AG09319 (cell line): ENCODE measurements around the gene BRIP1.

Experiments
- DNase-seq: peaks from one replicate; pipeline ENCODE4 v3.0.0-alpha.2; 2010; ENCODE audit warnings: low read depth; ENCODE audit errors: extremely low read depth
- TF ChIP-seq, protein P1 (sequence below): IDR thresholded peaks from 2 replicates; pipeline ENCODE4 v1.5.1; 2011; ENCODE audit warnings: low read depth, mild to moderate bottlenecking, inconsistent platforms, low read length, moderate library complexity

Gene BRIP1

DNA sequence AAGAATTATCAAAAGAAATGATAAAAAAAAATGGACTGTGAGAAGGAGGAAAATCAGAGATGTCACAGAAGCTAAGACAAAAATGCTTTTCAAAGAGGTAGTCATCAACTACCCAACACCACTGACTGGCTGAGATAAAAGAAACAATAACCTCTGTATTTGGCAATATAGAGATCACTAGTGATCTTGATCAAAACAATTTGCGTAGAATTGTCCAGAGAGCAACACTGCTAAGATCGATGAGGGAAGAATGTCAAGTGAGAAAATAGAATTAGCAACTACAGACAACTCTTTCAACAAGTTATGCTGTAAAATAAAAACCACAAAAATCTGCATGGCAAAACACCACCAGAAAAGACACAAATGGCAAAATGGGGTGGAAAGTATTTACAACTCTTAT lies 66.0 kb downstream of the BRIP1 start:
- TF ChIP-seq, protein P1, sequence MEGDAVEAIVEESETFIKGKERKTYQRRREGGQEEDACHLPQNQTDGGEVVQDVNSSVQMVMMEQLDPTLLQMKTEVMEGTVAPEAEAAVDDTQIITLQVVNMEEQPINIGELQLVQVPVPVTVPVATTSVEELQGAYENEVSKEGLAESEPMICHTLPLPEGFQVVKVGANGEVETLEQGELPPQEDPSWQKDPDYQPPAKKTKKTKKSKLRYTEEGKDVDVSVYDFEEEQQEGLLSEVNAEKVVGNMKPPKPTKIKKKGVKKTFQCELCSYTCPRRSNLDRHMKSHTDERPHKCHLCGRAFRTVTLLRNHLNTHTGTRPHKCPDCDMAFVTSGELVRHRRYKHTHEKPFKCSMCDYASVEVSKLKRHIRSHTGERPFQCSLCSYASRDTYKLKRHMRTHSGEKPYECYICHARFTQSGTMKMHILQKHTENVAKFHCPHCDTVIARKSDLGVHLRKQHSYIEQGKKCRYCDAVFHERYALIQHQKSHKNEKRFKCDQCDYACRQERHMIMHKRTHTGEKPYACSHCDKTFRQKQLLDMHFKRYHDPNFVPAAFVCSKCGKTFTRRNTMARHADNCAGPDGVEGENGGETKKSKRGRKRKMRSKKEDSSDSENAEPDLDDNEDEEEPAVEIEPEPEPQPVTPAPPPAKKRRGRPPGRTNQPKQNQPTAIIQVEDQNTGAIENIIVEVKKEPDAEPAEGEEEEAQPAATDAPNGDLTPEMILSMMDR = no peak
- DNase-seq = no peak

DNA sequence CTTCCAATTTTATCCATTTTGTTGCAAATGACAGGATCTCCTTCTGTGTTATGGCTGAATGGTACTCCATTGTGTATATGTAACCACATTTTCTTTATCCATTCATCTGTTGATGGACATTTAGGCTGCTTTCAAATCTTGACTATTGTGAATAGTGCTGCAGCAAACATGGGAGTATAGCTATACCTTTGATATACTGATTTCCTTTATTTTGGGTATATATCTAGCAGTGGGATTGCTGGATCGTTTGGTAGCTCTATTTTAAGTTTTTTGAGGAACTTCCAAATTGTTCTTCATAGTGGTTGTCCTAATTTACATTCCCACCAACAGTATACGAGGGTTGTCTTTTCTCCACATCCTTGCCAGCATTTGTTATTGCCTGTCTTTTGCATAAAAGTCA lies 67.8 kb downstream of the BRIP1 start:
- TF ChIP-seq, protein P1 = no peak
- DNase-seq = no peak

DNA sequence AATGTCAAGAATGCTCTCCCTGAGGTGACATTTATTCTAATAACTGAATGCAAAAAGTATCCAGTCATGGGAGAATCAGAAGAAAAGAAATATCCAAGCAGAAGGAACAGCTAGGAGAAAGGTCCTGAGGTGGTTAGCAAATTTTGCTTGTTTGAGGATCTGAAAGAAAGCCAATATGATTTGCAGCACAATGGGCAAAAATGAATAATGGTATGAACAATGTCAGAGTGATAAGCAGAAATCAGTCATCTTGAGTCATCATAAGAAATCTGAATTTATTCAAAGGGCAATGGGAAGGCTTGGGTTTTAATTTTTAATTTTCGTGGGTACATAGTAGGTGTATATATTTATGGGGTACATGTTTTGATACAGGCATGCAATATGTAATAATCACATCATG lies 68.5 kb downstream of the BRIP1 start:
- no peak for DNase-seq
- TF ChIP-seq, protein P1 = no peak

DNA sequence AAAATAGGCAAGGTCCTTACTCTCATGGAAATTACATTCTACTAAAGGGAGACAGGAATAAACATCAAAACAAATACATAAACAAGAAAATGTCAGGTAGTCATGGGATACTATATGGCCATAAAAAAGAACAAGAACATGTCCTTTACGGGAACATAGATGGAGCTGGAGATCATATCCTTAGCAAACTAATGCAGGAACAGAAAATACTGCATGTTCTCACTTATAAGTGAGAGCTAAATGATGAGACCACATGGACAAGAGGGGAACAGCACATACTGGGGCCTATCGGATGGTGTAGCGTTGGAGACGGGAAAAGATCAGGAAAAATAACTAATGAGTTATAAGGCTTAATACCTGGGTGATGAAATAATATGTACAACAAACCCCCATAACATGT lies 69.1 kb downstream of the BRIP1 start:
- TF ChIP-seq, protein P1 = no peak
- DNase-seq = no peak

DNA sequence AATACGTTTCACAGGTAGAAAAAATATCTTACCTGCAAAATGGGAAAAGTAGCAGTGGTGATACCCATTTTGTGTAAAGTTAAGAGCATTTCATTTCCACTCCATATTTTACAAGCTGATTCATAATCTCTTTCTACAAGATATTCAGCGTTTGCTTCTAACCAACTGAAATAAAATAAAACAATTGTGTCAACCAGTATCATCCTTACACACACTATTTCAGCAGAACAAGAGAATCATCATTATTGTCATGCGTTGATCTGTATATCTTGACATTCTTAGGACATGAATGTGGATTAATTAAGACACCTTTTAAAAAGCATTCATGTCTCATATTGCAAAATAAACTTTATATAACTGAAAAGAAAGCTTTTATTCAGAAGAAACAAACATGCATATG lies 69.8 kb downstream of the BRIP1 start:
- TF ChIP-seq, protein P1 = no peak
- no peak for DNase-seq

DNA sequence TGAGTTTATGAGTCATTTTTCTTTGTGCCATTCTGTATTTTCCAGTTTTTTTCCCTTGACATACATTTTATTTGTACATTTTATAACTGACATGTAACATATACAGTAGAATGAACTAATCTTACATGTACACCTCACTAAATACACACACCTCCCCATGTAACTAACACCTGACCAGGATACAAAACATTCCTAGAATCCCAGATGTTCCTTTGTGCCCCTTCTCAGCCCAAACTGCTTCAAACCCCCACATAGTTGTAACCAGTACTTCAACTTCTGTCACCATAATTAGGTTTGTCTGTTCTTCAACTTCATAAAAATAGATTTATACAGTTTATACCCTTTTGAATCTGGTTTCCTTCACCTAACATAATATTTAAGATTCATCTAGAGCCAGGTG lies 73.5 kb downstream of the BRIP1 start:
- DNase-seq = no peak
- TF ChIP-seq, protein P1 = no peak

DNA sequence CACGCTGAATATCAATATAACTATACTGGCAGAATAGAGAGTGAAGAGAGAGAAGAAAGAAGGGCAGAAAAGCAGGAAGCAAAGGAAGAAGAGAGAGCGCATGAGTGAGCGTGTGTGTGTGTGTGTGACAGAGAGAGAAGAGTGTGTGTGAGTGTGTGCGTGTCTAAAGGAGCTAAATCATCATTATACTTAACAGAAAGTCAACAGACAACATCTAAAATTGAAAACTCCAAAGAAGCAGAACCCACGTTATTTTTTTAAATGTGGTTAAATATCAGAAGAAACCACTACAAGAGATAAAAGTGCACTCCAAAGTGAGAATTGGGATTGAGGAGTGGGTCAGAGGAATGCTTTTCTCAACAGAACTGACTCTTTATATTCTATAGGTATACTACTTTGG lies 77.2 kb downstream of the BRIP1 start:
- DNase-seq = no peak
- TF ChIP-seq, protein P1 = no peak
